ENCODE data around the gene ALKBH5. TPM values are rescaled to one million over a fixed set of nuclear protein-coding genes. Genes with fewer than 3 reads are reported as not detected.

ALKBH5 gene
- total and polyA plus RNA-seq, 10 of the 15 experiments (the other 5 are each of a cell fraction or from before 2014, with no cell fraction given), result 13.7 to 99.9 (median 52.4) TPM

- no peak for TF ChIP-seq E2F8 (IDR thresholded peaks at IDR 0.05; ENCODE audit: low read depth, partially characterized antibody)
- TF ChIP-seq PML (IDR thresholded peaks at IDR 0.05; ENCODE audit: low read length), result no peak
- no peak for TF ChIP-seq ZNF592 (IDR thresholded peaks at IDR 0.05)
- no peak for TF ChIP-seq USF2 (IDR thresholded peaks at IDR 0.05; ENCODE audit: borderline replicate concordance, low read depth, low read length)
- TF ChIP-seq CHD4 (IDR thresholded peaks at IDR 0.05), result no peak
- TF ChIP-seq RELA (IDR thresholded peaks at IDR 0.05; ENCODE audit: borderline replicate concordance, partially characterized antibody), result no peak
- TF ChIP-seq IKZF2 (IDR thresholded peaks at IDR 0.05), result no peak
These were observed 47.3 kb upstream of the ALKBH5 start (continued) for GRCh38 chr17:18136357-18136756.

Measured in GM12878 (cell line).